HCT116 (cell line): Measurements from ENCODE around the gene GUCA2A.

Experiments
- MAX ChIP-seq: IDR thresholded peaks from 2 replicates; pipeline ENCODE4 v1.6.1; 2012
- POLR2A ChIP-seq: IDR thresholded peaks from 2 replicates; pipeline ENCODE4 v1.7.0; 2011; ENCODE audit warnings: borderline replicate concordance; ENCODE audit not compliant: insufficient read depth, insufficient read length; ENCODE audit errors: extremely low read depth
- POLR2AphosphoS5 ChIP-seq: IDR thresholded peaks from 2 replicates; pipeline ENCODE4 v1.6.1; 2011; ENCODE audit warnings: mild to moderate bottlenecking, low read depth, low read length, moderate library complexity
- YY1 ChIP-seq: IDR thresholded peaks from 2 replicates; pipeline ENCODE4 v1.6.1; 2011; ENCODE audit warnings: low read length, low read depth, moderate library complexity, mild to moderate bottlenecking; ENCODE audit not compliant: insufficient replicate concordance; ENCODE audit errors: extremely low read depth
- ZBTB33 ChIP-seq: IDR thresholded peaks from 2 replicates; pipeline ENCODE4 v1.6.1; 2011; ENCODE audit warnings: mild to moderate bottlenecking, low read length, moderate library complexity; ENCODE audit not compliant: insufficient replicate concordance; ENCODE audit errors: extremely low read depth
- TF ChIP-seq, protein P1 (sequence below), 3 experiments: fragments of 200-600 bp in 1 of 3; sonication (generic) in 1 of 3; IDR thresholded peaks in 2 of 3; conservative IDR thresholded peaks in 1 of 3; 2 replicates each; pipeline ENCODE4 v1.5.1; 2012 to 2017; ENCODE audit warnings: low read depth in 2 of 3, low read length in 2 of 3, antibody characterized with exemption in 1 of 3, borderline replicate concordance in 1 of 3, control low read depth in 1 of 3, mild to moderate bottlenecking in 1 of 3, mixed read lengths in 1 of 3, mixed run types in 1 of 3, moderate library complexity in 1 of 3; ENCODE audit not compliant: insufficient read depth in 1 of 3

DNA sequence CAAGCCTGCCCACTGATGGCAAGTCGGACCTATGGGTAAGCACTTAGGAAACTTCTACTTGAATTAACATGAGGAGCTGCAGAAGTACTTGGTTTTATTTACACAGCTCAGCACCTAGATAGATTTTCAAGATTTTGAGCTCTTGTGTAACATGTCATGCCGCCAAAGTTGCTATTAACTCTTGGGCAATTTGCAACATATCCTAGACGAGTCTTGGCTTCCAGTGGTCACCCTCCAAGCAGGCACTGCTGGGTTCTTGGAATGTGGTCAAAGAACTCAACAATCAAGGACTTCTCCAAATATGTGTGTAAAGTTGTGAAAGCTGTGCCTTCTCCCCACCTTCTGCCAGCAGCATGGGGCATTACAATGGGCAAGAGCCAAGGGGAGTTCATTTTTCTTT lies 29.1 kb downstream of the GUCA2A start:
- TF ChIP-seq, protein P1, sequence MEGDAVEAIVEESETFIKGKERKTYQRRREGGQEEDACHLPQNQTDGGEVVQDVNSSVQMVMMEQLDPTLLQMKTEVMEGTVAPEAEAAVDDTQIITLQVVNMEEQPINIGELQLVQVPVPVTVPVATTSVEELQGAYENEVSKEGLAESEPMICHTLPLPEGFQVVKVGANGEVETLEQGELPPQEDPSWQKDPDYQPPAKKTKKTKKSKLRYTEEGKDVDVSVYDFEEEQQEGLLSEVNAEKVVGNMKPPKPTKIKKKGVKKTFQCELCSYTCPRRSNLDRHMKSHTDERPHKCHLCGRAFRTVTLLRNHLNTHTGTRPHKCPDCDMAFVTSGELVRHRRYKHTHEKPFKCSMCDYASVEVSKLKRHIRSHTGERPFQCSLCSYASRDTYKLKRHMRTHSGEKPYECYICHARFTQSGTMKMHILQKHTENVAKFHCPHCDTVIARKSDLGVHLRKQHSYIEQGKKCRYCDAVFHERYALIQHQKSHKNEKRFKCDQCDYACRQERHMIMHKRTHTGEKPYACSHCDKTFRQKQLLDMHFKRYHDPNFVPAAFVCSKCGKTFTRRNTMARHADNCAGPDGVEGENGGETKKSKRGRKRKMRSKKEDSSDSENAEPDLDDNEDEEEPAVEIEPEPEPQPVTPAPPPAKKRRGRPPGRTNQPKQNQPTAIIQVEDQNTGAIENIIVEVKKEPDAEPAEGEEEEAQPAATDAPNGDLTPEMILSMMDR (IDR thresholded peaks at IDR 0.05 in 2 of 3, conservative IDR thresholded peaks at IDR 0.05 in 1 of 3; ENCODE audit: borderline replicate concordance in 1 of 3, insufficient read depth in 1 of 3, low read depth in 2 of 3, low read length in 2 of 3), result no peak
- TF ChIP-seq MAX (no peak), POLR2A (no peak), YY1 (no peak), POLR2AphosphoS5 (no peak), ZBTB33 (no peak)
